CD1c-positive myeloid dendritic cell (primary cell): ENCODE results near the gene CLMN.

Experiments
- DNase-seq: peaks from one replicate; pipeline ENCODE4 v3.0.0-alpha.2; 2016; ENCODE audit errors: extremely low spot score

The CLMN gene

GRCh38 chr14:95137804-95138167 lies 181.9 kb downstream of the CLMN start:
- no peak for DNase-seq

DNA sequence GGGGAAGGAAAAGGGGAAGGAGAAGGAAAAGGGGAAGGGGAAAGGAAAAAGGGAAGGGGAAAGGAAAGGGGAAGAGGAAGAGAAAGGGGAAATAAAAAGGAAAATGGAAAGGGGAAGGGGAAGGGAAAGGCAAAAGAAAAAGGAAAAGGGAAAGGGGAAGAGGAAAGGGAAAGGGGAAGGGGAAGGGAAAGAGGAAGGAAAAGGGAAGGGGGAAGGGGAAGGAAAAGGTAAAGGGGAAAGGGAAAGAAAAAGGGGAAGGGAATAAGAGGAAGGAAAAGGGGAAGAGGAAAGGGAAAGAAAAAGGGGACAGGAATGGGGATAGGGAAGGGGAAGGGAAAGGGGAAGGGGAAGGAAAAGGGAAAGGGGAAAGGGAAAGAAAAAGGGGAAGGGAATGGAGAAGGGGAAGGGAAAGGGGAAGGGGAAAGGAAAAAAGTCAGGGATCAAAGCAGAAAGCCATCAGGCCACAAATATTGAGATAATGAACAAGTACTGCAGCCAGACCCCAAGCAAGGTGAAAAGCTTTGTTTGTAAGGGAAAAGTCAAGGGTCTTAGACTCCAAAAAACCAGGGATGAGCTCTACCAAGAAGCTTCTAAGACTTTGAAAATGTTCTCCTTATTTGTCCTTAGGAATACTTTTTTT lies 182.4 kb downstream of the CLMN start:
- peak; percentile 14 for DNase-seq

DNA sequence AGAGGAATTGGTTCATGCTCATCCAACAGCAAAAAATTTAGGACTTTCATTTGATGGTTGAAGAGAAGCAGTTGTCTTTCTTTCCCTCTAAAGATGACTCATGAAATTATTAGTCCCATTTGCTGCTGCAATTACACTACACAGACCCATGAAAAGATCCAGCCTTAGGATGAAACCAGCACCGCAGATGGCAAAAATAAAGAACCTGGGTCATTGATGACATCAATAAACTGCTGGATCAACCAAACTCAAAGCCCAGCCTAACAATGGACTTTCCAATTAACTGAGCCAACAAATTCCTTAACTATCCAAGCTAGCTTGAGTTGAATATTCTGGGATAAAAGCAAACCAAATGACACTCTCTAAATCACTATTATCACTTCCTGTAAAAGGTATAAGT lies 183.1 kb downstream of the CLMN start:
- no peak for DNase-seq

DNA sequence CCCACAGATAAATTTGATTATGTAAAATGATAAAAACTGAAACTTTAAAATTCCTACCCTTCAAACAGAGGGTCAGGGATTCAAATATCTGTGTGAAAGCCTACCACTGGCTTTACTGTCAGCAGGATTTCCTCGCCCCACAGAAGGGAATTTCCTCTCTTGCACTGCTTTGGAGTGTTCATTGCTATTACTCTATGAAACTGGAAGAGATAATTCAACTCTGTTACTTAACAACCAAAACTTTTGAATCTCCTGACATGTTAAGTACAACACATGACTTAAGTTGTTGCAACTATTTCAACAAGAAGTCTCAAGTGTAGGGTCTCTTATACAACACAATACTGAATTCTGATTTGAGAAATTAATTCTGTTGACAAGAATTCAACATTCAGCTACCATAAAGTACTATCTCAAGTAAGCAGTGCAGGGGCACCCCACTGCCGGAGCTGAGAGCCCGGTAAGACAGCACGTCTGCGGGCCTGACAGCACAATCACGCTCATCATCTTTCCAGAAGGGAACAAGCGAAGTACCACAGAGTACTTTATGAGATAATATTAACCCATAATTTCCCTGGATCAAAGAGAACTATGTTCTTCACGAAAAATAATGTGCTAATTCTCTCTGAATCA lies 185.3 kb downstream of the CLMN start:
- DNase-seq = peak; percentile 21

- DNase-seq = no peak
These were observed 186.4 kb downstream of the CLMN start for GRCh38 chr14:95133282-95133681.

DNA sequence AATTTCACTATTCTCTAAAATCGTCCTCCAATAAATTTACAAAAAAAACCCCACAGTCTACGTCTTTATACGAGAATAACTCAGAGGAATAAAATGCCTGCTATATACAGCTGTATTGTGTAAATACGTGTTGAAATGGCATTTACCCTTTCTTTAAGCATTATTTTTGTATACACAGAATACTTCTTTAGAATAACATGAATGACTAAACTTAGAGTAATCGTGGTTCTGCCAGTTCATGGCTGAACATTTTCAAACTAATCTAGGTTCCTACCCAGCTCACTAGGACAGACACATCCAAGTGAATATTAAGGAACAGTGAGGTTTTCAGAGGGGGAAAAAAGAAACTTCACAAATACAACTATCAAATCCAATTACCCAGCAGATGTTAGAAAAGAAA lies 186.9 kb downstream of the CLMN start:
- DNase-seq = no peak
